Endometrium (tissue), 2 donors: ENCODE data around the gene GALNT9.

Experiments used
- FAIRE-seq: peaks from 2 replicates; lab custom pipeline; 2012; peaks lifted over from hg19 to GRCh38; lab: Jason Lieb, UNC
- donor health status: control.
- donor health status: control.

Gene GALNT9

GRCh38 chr12:132211326-132211725, 118.1 kb downstream of the GALNT9 start:
- FAIRE-seq = no peak

- no peak for FAIRE-seq
Observed at GRCh38 chr12:132210223-132211055, 119.0 kb downstream of the GALNT9 start.

GRCh38 chr12:132209619-132210222, 119.7 kb downstream of the GALNT9 start:
- FAIRE-seq = no peak

GRCh38 chr12:132208153-132208823, 121.1 kb downstream of the GALNT9 start:
- FAIRE-seq = no peak

GRCh38 chr12:132207083-132207775, 122.2 kb downstream of the GALNT9 start:
- no peak for FAIRE-seq

GRCh38 chr12:132206046-132206434, 123.3 kb downstream of the GALNT9 start:
- FAIRE-seq = no peak

- FAIRE-seq = no peak
Observed at GRCh38 chr12:132205271-132206045, 123.9 kb downstream of the GALNT9 start.

- no peak for FAIRE-seq
Observed at GRCh38 chr12:132204793-132205270, 124.6 kb downstream of the GALNT9 start.

GRCh38 chr12:132204063-132204792, 125.2 kb downstream of the GALNT9 start:
- FAIRE-seq = no peak

- FAIRE-seq = no peak
Observed at GRCh38 chr12:132202929-132203721, 126.3 kb downstream of the GALNT9 start.

- no peak for FAIRE-seq
Observed at GRCh38 chr12:132201391-132202120, 127.8 kb downstream of the GALNT9 start.

- FAIRE-seq = no peak
Observed at GRCh38 chr12:132200800-132201199, 128.6 kb downstream of the GALNT9 start.

- FAIRE-seq = no peak
Observed at GRCh38 chr12:132199526-132200319, 129.7 kb downstream of the GALNT9 start.

- FAIRE-seq = no peak
Observed at GRCh38 chr12:132199101-132199500, 130.3 kb downstream of the GALNT9 start.

- no peak for FAIRE-seq
Observed at GRCh38 chr12:132197581-132198354, 131.6 kb downstream of the GALNT9 start.

GRCh38 chr12:132196873-132197390, 132.5 kb downstream of the GALNT9 start:
- no peak for FAIRE-seq
